Brain microvascular endothelial cell (primary cell): ENCODE data around the gene RBL2.
A peak's percentile ranks its signal among the peaks of the same experiment; 100 is the strongest.

Experiments
- DNase-seq: peaks from one replicate; pipeline ENCODE4 v3.0.0-alpha.2; 2020
- H3K27ac ChIP-seq: fragments of 250-450 bp; sonication (Bioruptor Pico); 2 replicates; pipeline ENCODE4 v1.5.1; 2020; ENCODE audit warnings: mild to moderate bottlenecking, moderate library complexity
- H3K27me3 ChIP-seq: fragments of 250-450 bp; sonication (Bioruptor Pico); replicated peaks from 2 replicates; pipeline ENCODE4 v1.5.1; 2020; ENCODE audit warnings: mild to moderate bottlenecking
- H3K36me3 ChIP-seq: fragments of 250-450 bp; sonication (Bioruptor Pico); replicated peaks from 2 replicates; pipeline ENCODE4 v1.5.1; 2020; ENCODE audit warnings: mild to moderate bottlenecking
- H3K4me3 ChIP-seq: 2 replicates; pipeline ENCODE4 v1.5.1; 2011; ENCODE audit warnings: low read depth, mild to moderate bottlenecking, control low read depth, low read length, moderate library complexity
- in situ Hi-C: cut with HindIII; loops from 2 replicates; pipeline ENCODE4 v1.10.0; 2017; ENCODE audit warnings: low sequenced_read_pairs, low pct_ligation_motif_present
- TF ChIP-seq, protein P1 (sequence below): IDR thresholded peaks from 2 replicates; pipeline ENCODE4 v1.5.1; 2011; ENCODE audit warnings: low read depth, mild to moderate bottlenecking, moderate library complexity, low read length, control low read depth, inconsistent platforms; ENCODE audit errors: missing control alignments

RBL2 gene

DNA sequence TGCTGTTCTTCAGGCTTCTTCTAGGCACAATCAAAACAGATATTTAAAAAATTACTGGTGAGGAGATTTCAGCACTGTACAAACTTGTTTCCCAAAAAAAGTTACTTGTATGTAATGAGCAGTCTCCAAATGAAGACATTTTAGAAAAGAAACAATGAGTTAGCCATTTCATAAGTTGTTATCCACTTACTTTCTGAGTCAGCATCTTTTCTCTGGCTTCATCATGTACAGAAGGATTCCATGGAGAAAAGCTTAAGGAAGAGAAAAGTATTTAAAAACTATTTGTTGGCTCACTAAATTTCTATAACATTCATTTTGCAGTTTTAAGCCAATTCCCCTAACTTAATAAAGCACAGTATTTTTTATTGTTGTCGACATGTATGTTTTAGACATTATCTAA lies 58.2 kb downstream of the RBL2 start:
- Histone ChIP-seq H3K27ac (no peak overlapping the region), H3K27me3 (no peaks in the 10 kb centered on the region), H3K36me3 (peaks cover 48% of the 10 kb centered on the region), H3K4me3 (no peak overlapping the region)
- DNase-seq = no peak
- in situ Hi-C loops = no loop called here
- TF ChIP-seq, protein P1, sequence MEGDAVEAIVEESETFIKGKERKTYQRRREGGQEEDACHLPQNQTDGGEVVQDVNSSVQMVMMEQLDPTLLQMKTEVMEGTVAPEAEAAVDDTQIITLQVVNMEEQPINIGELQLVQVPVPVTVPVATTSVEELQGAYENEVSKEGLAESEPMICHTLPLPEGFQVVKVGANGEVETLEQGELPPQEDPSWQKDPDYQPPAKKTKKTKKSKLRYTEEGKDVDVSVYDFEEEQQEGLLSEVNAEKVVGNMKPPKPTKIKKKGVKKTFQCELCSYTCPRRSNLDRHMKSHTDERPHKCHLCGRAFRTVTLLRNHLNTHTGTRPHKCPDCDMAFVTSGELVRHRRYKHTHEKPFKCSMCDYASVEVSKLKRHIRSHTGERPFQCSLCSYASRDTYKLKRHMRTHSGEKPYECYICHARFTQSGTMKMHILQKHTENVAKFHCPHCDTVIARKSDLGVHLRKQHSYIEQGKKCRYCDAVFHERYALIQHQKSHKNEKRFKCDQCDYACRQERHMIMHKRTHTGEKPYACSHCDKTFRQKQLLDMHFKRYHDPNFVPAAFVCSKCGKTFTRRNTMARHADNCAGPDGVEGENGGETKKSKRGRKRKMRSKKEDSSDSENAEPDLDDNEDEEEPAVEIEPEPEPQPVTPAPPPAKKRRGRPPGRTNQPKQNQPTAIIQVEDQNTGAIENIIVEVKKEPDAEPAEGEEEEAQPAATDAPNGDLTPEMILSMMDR = no peak

DNA sequence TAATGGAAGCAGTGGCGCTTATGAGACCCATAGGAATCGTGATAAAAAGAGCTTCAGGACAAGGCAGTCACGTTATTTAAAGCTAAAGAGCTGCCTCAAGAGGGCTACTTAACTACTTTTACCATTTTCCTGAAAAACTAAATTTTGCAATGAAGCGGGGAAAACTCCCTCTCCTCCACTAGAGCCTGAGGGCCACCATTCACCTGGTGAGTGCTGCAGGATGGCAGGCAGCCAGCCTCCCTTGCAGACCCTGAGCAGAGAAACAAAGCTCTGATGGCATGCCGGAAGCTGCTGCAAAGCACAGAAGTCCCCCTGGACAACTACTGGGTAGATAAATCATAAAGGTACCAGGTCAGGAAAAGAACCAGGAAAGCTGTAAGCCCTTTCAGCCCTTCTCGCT lies 60.4 kb downstream of the RBL2 start:
- TF ChIP-seq, protein P1 = no peak
- Histone ChIP-seq H3K36me3 (peaks cover 48% of the 10 kb centered on the region), H3K4me3 (no peak overlapping the region), H3K27me3 (no peaks in the 10 kb centered on the region), H3K27ac (no peak overlapping the region)
- in situ Hi-C loops = no loop called here
- no peak for DNase-seq

DNA sequence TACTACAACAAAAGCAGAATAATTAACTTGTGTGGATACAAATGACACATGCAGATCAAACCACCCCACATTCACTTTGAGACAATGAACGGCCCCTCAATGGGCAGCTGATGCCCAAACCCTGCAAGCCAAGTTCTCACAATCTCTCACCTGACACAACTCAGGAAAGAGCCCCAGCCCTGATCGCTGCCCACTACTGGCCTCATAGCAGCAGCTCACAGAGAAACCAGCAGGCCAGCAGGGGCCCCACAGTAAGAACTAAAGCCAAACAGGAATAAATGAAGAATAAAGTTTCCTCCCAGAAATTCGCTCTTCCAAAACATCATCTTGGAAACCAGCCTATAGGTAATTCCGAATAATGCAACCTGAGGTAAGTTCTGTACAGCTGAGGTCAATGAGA lies 61.1 kb downstream of the RBL2 start:
- H3K27ac ChIP-seq = no peak overlapping the region
- TF ChIP-seq, protein P1 = peak; percentile 36
- in situ Hi-C loops = no loop called here
- H3K4me3 ChIP-seq = no peak overlapping the region
- no peaks in the 10 kb centered on the region for H3K27me3 ChIP-seq
- H3K36me3 ChIP-seq = peaks cover 41% of the 10 kb centered on the region
- DNase-seq = no peak

DNA sequence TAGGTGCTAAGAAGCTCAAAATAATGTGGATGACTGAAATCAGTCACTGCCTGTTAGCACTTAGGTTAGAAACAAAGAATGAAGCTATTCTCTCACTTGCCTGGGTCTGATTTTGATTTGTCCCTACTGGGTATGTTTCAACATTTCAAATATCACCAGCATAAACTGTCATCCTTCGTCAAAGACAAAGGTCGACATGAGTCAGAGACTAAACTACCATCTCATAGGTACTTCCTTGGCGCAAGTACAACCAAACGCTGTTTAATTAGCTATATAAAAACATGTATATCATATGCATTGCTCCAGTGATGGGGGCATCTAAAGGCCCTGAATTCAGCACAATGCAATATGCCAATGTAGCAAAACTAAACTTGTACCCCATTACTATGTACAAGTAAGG lies 64.7 kb downstream of the RBL2 start:
- in situ Hi-C loops = no loop called here
- Histone ChIP-seq H3K27ac (no peak overlapping the region), H3K4me3 (no peak overlapping the region), H3K27me3 (no peaks in the 10 kb centered on the region), H3K36me3 (peaks cover 25% of the 10 kb centered on the region)
- TF ChIP-seq, protein P1 = no peak
- DNase-seq = no peak

DNA sequence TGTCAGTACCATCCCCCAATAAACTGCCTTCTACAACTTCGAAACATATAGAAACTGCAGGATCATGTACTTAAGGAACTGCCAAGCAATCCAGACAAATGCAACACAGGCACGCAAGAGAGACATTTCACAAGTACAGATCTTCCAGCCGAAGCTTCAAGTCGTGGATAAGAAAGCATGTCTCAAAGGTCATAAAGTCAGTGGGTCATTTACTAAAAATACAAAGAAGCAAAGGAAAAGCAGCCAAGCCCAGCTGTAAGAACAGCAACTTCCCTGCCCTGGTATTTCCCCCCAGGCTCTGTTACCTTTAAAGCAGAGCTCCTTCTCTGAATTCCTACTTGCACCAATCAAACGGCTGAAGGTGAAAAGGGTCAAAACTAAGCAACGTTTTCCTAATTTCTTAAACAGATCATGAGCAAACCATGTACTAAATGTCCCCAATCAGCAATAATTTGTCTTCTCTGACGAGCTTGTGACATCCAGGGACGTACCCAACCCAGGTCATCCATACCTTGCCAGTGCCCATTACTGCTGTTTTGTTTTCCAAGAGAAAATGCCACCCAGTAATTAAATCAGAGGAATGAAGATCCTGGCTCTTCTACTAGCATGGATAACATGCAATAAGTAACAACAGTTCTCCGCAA lies 67.1 kb downstream of the RBL2 start:
- no peak for DNase-seq
- Histone ChIP-seq H3K27me3 (no peaks in the 10 kb centered on the region), H3K4me3 (no peak overlapping the region), H3K27ac (no peak overlapping the region), H3K36me3 (peaks cover 6% of the 10 kb centered on the region)
- TF ChIP-seq, protein P1 = no peak
- in situ Hi-C loops = no loop called here
